ENCODE data around the gene CIP2A.
"Not testable (repeated sequence)": the region's sequence is repeated elsewhere in the genome, so short reads cannot be mapped to it uniquely, and the experiment has no call there.

The CIP2A gene
- total RNA-seq: 5.3 to 7.6 reads per million in 2 donors

- peak; percentile 71 for DNase-seq
Measured at GRCh38 chr3:108589081-108589997, at the start of gene CIP2A, which contains the start of gene DZIP3. TSS of gene CIP2A (minus strand) at chr3:108589438. CDS start at chr3:108589375, 63 bp downstream. TSS of gene DZIP3 (plus strand) at chr3:108589722. CDS start at chr3:108605407, 15,685 bp downstream.

GRCh38 chr3:108629974-108630373 is 40.7 kb upstream of the CIP2A start:
- DNase-seq: no peak

GRCh38 chr3:108623504-108623903 is 34.3 kb upstream of the CIP2A start:
- DNase-seq: no peak

GRCh38 chr3:108620250-108620649 is 31.0 kb upstream of the CIP2A start:
- no peak for DNase-seq

GRCh38 chr3:108616090-108616489 is 26.9 kb upstream of the CIP2A start:
- DNase-seq: not testable (repeated sequence)

- no peak for DNase-seq
Measured at GRCh38 chr3:108610651-108611050, 21.4 kb upstream of the CIP2A start.

GRCh38 chr3:108608750-108609149 is 19.5 kb upstream of the CIP2A start:
- no peak for DNase-seq

GRCh38 chr3:108605491-108605890 is 16.3 kb upstream of the CIP2A start:
- DNase-seq: no peak

GRCh38 chr3:108605028-108605427 is 15.8 kb upstream of the CIP2A start:
- DNase-seq: no peak

GRCh38 chr3:108603691-108604090 is 14.5 kb upstream of the CIP2A start:
- DNase-seq: no peak

GRCh38 chr3:108602935-108603294 is 13.7 kb upstream of the CIP2A start:
- no peak for DNase-seq

- DNase-seq: peak; percentile 3
Measured at GRCh38 chr3:108602249-108602934, 13.2 kb upstream of the CIP2A start.

- no peak for DNase-seq
Measured at GRCh38 chr3:108599677-108600409, 10.6 kb upstream of the CIP2A start.

- DNase-seq: no peak
Measured at GRCh38 chr3:108598375-108598774, 9.1 kb upstream of the CIP2A start.

- no peak for DNase-seq
Measured at GRCh38 chr3:108595321-108595720, 6.1 kb upstream of the CIP2A start.

- no peak for DNase-seq
Measured at GRCh38 chr3:108590460-108590859, 1.2 kb upstream of the CIP2A start.

- DNase-seq: no peak
Measured at GRCh38 chr3:108589998-108590323, 723 bp upstream of the CIP2A start.

- no peak for DNase-seq
Measured at GRCh38 chr3:108588601-108589000, 637 bp downstream of the CIP2A start.

- DNase-seq: no peak
Measured at GRCh38 chr3:108578064-108578463, 11.2 kb downstream of the CIP2A start.

- no peak for DNase-seq
Measured at GRCh38 chr3:108569336-108569735, 19.9 kb downstream of the CIP2A start.

GRCh38 chr3:108566599-108566998 is 22.6 kb downstream of the CIP2A start:
- DNase-seq: no peak

GRCh38 chr3:108565506-108565905 is 23.7 kb downstream of the CIP2A start:
- no peak for DNase-seq

GRCh38 chr3:108564564-108564963 is 24.7 kb downstream of the CIP2A start:
- no peak for DNase-seq
